Neural crest cell (in vitro differentiated cells): ENCODE data around the gene MARCHF5. TPM values are rescaled to one million over a fixed set of nuclear protein-coding genes. Genes with fewer than 3 reads are reported as not detected.

ENCODE experiments used
- total RNA-seq: library from RNA; stranded (reverse); gene quantifications from 2 replicates; pipeline ENCODE4 v1.2.1, GENCODE V29; 2021

The MARCHF5 gene
- total RNA-seq, 1 donor from 2014 or later = 56.2 TPM

Other genes starting within 250 kb of the MARCHF5 start
- 1.4 and 1.6 TPM in 2 replicates for gene CPEB3, start 89 bp upstream of the MARCHF5 start, total RNA-seq